A673 (cell line): ENCODE measurements around the gene WDPCP. TPM values are rescaled to one million over a fixed set of nuclear protein-coding genes. Genes with fewer than 3 reads are reported as not detected.
"Not testable (repeated sequence)": the region's sequence is repeated elsewhere in the genome, so short reads cannot be mapped to it uniquely, and the experiment has no call there.

Source experiments
- BruUV-seq: library from RNA; stranded (reverse); fragments of 400-500 nt; replicated peaks from 2 replicates; lab custom pipeline; 2021; lab: Mats Ljungman, UMichigan
- CTCF ChIA-PET: fragments of 300-600 bp; sonication (Branson Sonifier 250); formaldehyde crosslinking; loops from one replicate; lab custom pipeline; 2022; ENCODE audit warnings: antibody characterized with exemption; lab: Charles Lee
- POLR2A ChIA-PET: fragments of 300-600 bp; sonication (Branson Sonifier 250); formaldehyde crosslinking; loops from one replicate; lab custom pipeline; 2022; ENCODE audit warnings: antibody characterized with exemption; ENCODE audit not compliant: low non-redundant PET; lab: Charles Lee
- DNase-seq: peaks from one replicate; pipeline ENCODE4 v3.0.0-alpha.2; 2015; ENCODE audit warnings: low spot score
- H3K27ac ChIP-seq: fragments of 200-600 bp; sonication (generic); 2 replicates; pipeline ENCODE4 v1.5.1; 2016; ENCODE audit warnings: mixed run types, low read depth, mild to moderate bottlenecking, mixed read lengths, antibody characterized with exemption, low read length; ENCODE audit not compliant: poor library complexity, severe bottlenecking
- H3K27me3 ChIP-seq: fragments of 200-600 bp; sonication (generic); replicated peaks from 2 replicates; pipeline ENCODE4 v1.6.1; 2017; ENCODE audit warnings: mixed run types, low read depth, mild to moderate bottlenecking, mixed read lengths, antibody characterized with exemption, low read length; ENCODE audit not compliant: insufficient read depth, poor library complexity
- H3K36me3 ChIP-seq: fragments of 200-600 bp; sonication (generic); 2 replicates; pipeline ENCODE4 v1.6.1; 2016; ENCODE audit warnings: mixed run types, mild to moderate bottlenecking, mixed read lengths, antibody characterized with exemption, low read length; ENCODE audit not compliant: insufficient read depth, poor library complexity, severe bottlenecking
- H3K4me1 ChIP-seq: fragments of 200-600 bp; sonication (generic); 2 replicates; pipeline ENCODE4 v1.6.1; 2017; ENCODE audit warnings: mixed run types, mild to moderate bottlenecking, mixed read lengths, antibody characterized with exemption, low read length; ENCODE audit not compliant: insufficient read depth, poor library complexity, severe bottlenecking
- H3K4me3 ChIP-seq: fragments of 200-600 bp; sonication (generic); 2 replicates; pipeline ENCODE4 v1.5.1; 2016; ENCODE audit warnings: low read depth, mixed run types, mild to moderate bottlenecking, mixed read lengths, low read length; ENCODE audit not compliant: poor library complexity, severe bottlenecking
- H3K9me3 ChIP-seq: fragments of 200-600 bp; sonication (generic); 2 replicates; pipeline ENCODE4 v1.6.1; 2016; ENCODE audit warnings: mixed run types, low read depth, mild to moderate bottlenecking, mixed read lengths, antibody characterized with exemption, low read length; ENCODE audit not compliant: poor library complexity, severe bottlenecking
- CTCF ChIP-seq: fragments of 300-800, 200-600 bp; sonication (generic); conservative IDR thresholded peaks from 2 replicates; pipeline ENCODE4 v1.5.1; 2017; ENCODE audit warnings: low read depth, mild to moderate bottlenecking, antibody characterized with exemption, low read length, moderate library complexity, mixed read lengths
- EZH2 ChIP-seq: fragments of 200-600 bp; sonication (generic); IDR thresholded peaks from 2 replicates; pipeline ENCODE4 v1.6.1; 2017; ENCODE audit warnings: borderline replicate concordance, low read depth, mild to moderate bottlenecking, mixed read lengths, antibody characterized with exemption, low read length; ENCODE audit not compliant: poor library complexity, severe bottlenecking
- intact Hi-C: fragments of 100-400 bp; cut with micrococcal nuclease; formaldehyde crosslinking; loops from one replicate; pipeline ENCODE4 v1.10.0; 2022; ENCODE audit not compliant: unreplicated experiment
- total RNA-seq: library from RNA; stranded (reverse); gene quantifications from 2 replicates; pipeline ENCODE4 v1.2.3, GENCODE V29; 2021

The WDPCP gene
- total RNA-seq, 1 experiment from 2014 or later: 7.9 TPM

GRCh38 chr2:63580651-63581297, 7.5 kb downstream of the WDPCP start:
- Histone ChIP-seq H3K4me3 (no peak overlapping the region), H3K27me3 (no peaks in the 10 kb centered on the region), H3K27ac (no peak overlapping the region), H3K4me1 (no peaks in the 10 kb centered on the region), H3K36me3 (no peaks in the 10 kb centered on the region), H3K9me3 (no peaks in the 10 kb centered on the region)
- POLR2A ChIA-PET: no interaction called here
- intact Hi-C loops: no loop called here
- no peak for DNase-seq
- BruUV-seq: no TSS peak
- no peak for TF ChIP-seq CTCF
- TF ChIP-seq EZH2: no peak
- CTCF ChIA-PET: no interaction called here

GRCh38 chr2:63578767-63579166, 9.5 kb downstream of the WDPCP start:
- CTCF ChIA-PET: no interaction called here
- intact Hi-C loops: no loop called here
- no TSS peak for BruUV-seq

GRCh38 chr2:63576546-63576945, 11.7 kb downstream of the WDPCP start:
- ChIA-PET POLR2A (no interaction called here), CTCF (no interaction called here)
- intact Hi-C loops: no loop called here
- Histone ChIP-seq H3K4me1 (no peaks in the 10 kb centered on the region), H3K27ac (no peak overlapping the region), H3K36me3 (no peaks in the 10 kb centered on the region), H3K4me3 (no peak overlapping the region), H3K9me3 (no peaks in the 10 kb centered on the region), H3K27me3 (no peaks in the 10 kb centered on the region)
- DNase-seq: no peak
- TF ChIP-seq CTCF: no peak
- no peak for TF ChIP-seq EZH2
- no TSS peak for BruUV-seq

More at GRCh38 chr2:63578767-63579166, 9.5 kb downstream of the WDPCP start:
- H3K36me3 ChIP-seq: no peaks in the 10 kb centered on the region
- POLR2A ChIA-PET: no interaction called here
- H3K27me3 ChIP-seq: no peaks in the 10 kb centered on the region
- no peaks in the 10 kb centered on the region for H3K9me3 ChIP-seq
- no peak for TF ChIP-seq CTCF
- TF ChIP-seq EZH2: no peak
- DNase-seq: no peak
- H3K4me3 ChIP-seq: no peak overlapping the region
- no peaks in the 10 kb centered on the region for H3K4me1 ChIP-seq
- H3K27ac ChIP-seq: no peak overlapping the region

- H3K4me3 ChIP-seq, H3K4me1 ChIP-seq, H3K27me3 ChIP-seq, BruUV-seq, H3K36me3 ChIP-seq, H3K27ac ChIP-seq, intact Hi-C loops, POLR2A ChIA-PET, H3K9me3 ChIP-seq, DNase-seq, CTCF ChIA-PET: not testable (repeated sequence)
Observed at GRCh38 chr2:63573726-63574345, 14.4 kb downstream of the WDPCP start.

- H3K27me3 ChIP-seq, BruUV-seq, CTCF ChIA-PET, DNase-seq, intact Hi-C loops, H3K36me3 ChIP-seq, H3K27ac ChIP-seq, H3K4me1 ChIP-seq, POLR2A ChIA-PET, H3K4me3 ChIP-seq, H3K9me3 ChIP-seq: not testable (repeated sequence)
Observed at GRCh38 chr2:63573026-63573425, 15.3 kb downstream of the WDPCP start.
